Measurements from ENCODE around the gene CYP19A1.

The CYP19A1 gene

DNA sequence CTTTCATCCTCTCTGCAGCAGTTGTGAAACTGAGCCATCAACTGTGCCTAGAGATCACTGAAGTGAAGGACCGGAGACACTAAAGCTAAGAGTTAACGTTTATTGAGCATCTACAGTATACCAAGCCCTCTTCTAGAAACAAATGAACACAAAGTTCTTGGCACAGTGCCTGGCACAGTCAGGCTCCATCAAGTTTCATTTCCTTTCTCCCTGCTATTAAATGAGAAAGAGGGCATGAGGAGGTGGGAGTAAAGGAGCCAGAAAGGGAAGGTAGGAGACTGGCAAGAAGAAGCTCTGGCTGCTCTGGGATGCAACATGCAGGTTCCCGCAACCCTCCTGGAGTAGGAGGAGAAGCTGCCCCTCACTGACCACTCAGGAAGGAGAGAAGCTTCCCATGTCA, 30.6 kb downstream of the CYP19A1 start:
- TF ChIP-seq CREB1 (IDR thresholded peaks at IDR 0.05; ENCODE audit: low read depth) (no peak), YY1 (IDR thresholded peaks at IDR 0.05; ENCODE audit: low read depth) (no peak), EGR1 (IDR thresholded peaks at IDR 0.05) (no peak)

DNA sequence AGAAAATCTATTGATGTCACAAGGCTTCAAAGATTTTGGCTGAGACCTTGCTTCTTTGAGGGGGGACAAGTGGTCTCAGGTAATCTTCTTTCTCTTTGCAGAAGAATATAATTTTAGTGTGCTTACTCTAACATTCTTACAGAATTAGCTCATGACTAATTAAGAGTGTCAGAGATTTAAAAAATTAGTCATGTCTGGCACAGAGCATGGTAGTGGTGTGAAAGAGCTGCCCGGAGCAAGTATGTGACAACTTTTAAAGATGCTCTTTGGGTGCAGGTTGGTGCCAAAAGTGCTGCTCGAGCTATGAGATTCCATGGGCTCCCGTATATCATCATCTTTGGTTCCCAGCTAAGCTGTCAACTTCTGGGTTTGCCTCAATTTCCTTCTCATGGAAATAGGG, 31.1 kb downstream of the CYP19A1 start:
- TF ChIP-seq, protein P1, sequence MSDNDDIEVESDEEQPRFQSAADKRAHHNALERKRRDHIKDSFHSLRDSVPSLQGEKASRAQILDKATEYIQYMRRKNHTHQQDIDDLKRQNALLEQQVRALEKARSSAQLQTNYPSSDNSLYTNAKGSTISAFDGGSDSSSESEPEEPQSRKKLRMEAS (IDR thresholded peaks at IDR 0.05) = no peak
- no peak for TF ChIP-seq RAD21 (IDR thresholded peaks at IDR 0.05; ENCODE audit: low read depth)
- TF ChIP-seq CREB1 (IDR thresholded peaks at IDR 0.05; ENCODE audit: low read depth) = no peak
- TF ChIP-seq FOXM1 (IDR thresholded peaks at IDR 0.05; ENCODE audit: borderline replicate concordance, low read depth) = no peak
- no peak for TF ChIP-seq TEAD4 (IDR thresholded peaks at IDR 0.05)
- no peak for TF ChIP-seq ZBTB7A (IDR thresholded peaks at IDR 0.05; ENCODE audit: low read depth)
- no peak for TF ChIP-seq TAF1 (IDR thresholded peaks at IDR 0.05; ENCODE audit: low read depth)
- TF ChIP-seq, protein P2, sequence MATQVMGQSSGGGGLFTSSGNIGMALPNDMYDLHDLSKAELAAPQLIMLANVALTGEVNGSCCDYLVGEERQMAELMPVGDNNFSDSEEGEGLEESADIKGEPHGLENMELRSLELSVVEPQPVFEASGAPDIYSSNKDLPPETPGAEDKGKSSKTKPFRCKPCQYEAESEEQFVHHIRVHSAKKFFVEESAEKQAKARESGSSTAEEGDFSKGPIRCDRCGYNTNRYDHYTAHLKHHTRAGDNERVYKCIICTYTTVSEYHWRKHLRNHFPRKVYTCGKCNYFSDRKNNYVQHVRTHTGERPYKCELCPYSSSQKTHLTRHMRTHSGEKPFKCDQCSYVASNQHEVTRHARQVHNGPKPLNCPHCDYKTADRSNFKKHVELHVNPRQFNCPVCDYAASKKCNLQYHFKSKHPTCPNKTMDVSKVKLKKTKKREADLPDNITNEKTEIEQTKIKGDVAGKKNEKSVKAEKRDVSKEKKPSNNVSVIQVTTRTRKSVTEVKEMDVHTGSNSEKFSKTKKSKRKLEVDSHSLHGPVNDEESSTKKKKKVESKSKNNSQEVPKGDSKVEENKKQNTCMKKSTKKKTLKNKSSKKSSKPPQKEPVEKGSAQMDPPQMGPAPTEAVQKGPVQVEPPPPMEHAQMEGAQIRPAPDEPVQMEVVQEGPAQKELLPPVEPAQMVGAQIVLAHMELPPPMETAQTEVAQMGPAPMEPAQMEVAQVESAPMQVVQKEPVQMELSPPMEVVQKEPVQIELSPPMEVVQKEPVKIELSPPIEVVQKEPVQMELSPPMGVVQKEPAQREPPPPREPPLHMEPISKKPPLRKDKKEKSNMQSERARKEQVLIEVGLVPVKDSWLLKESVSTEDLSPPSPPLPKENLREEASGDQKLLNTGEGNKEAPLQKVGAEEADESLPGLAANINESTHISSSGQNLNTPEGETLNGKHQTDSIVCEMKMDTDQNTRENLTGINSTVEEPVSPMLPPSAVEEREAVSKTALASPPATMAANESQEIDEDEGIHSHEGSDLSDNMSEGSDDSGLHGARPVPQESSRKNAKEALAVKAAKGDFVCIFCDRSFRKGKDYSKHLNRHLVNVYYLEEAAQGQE (IDR thresholded peaks at IDR 0.05; ENCODE audit: low read depth) = no peak
- no peak for TF ChIP-seq TCF12 (IDR thresholded peaks at IDR 0.05; ENCODE audit: low read depth)

DNA sequence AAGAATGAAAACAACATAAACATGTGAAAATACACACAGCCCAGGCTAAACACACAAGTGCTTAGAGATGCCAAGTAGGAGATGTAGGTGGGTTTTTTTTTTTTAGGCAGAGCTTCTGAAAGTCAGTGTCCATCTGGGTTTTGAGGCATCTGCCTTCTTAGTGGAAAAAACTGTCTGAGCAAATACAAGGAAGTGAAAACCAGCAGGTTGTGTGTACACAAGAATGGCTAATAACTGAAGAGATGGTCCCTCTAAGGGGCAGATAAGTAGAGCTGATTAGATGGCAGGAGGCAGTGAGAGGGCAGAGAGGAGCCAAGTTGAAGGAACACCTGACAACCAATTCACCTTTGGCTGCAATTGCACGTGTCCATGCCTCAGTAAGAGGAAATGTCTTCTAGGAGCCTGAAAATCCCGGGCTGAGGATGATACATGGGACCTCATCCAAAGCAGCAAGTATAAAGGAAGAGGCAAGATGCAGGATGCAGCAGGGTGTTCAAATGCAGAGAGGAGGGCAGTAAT, 34.9 kb downstream of the CYP19A1 start:
- no peak for TF ChIP-seq CREB1 (IDR thresholded peaks at IDR 0.05; ENCODE audit: low read depth)
- no peak for TF ChIP-seq TCF12 (IDR thresholded peaks at IDR 0.05; ENCODE audit: low read depth)
- TF ChIP-seq NFIC (IDR thresholded peaks at IDR 0.05) = no peak
- TF ChIP-seq, protein P1 (IDR thresholded peaks at IDR 0.05) = no peak
- TF ChIP-seq, protein P2 (IDR thresholded peaks at IDR 0.05; ENCODE audit: low read depth) = no peak
- TF ChIP-seq FOXM1 (IDR thresholded peaks at IDR 0.05; ENCODE audit: borderline replicate concordance, low read depth) = no peak
- no peak for TF ChIP-seq TAF1 (IDR thresholded peaks at IDR 0.05; ENCODE audit: low read depth)
- no peak for TF ChIP-seq CEBPB (IDR thresholded peaks at IDR 0.05)
- TF ChIP-seq EGR1 (IDR thresholded peaks at IDR 0.05) = no peak
- no peak for TF ChIP-seq RAD21 (IDR thresholded peaks at IDR 0.05; ENCODE audit: low read depth)
- TF ChIP-seq, protein P3, sequence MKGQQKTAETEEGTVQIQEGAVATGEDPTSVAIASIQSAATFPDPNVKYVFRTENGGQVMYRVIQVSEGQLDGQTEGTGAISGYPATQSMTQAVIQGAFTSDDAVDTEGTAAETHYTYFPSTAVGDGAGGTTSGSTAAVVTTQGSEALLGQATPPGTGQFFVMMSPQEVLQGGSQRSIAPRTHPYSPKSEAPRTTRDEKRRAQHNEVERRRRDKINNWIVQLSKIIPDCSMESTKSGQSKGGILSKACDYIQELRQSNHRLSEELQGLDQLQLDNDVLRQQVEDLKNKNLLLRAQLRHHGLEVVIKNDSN (IDR thresholded peaks at IDR 0.05) = no peak
- TF ChIP-seq TEAD4 (IDR thresholded peaks at IDR 0.05) = no peak
- no peak for TF ChIP-seq ZBTB7A (IDR thresholded peaks at IDR 0.05; ENCODE audit: low read depth)
- TF ChIP-seq YY1 (IDR thresholded peaks at IDR 0.05; ENCODE audit: low read depth) = no peak

DNA sequence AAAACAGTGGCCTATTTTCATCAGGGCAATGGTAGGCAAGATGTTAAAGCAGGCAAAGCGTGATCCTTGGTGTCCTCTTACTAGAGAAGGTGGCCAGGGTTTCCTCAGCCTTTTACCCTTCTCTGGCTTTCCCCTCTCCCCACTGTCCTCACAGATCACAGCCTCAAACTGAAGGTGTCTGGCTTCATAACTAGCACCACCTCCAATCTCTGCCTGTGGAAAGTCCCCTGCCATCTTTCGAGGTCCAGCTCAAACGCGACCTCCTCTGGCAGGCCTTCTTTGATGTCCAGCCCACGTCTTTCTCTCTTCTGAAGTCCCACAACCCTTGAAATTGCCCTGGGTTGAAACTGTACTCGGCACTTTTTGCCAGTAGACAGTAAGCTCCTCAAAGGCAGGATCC, 35.9 kb downstream of the CYP19A1 start:
- TF ChIP-seq, protein P1 (IDR thresholded peaks at IDR 0.05) = no peak
- TF ChIP-seq TAF1 (IDR thresholded peaks at IDR 0.05; ENCODE audit: low read depth) (no peak), RAD21 (IDR thresholded peaks at IDR 0.05; ENCODE audit: low read depth) (no peak), YY1 (IDR thresholded peaks at IDR 0.05; ENCODE audit: low read depth) (no peak), ZBTB7A (IDR thresholded peaks at IDR 0.05; ENCODE audit: low read depth) (no peak), EGR1 (IDR thresholded peaks at IDR 0.05) (no peak), FOXM1 (IDR thresholded peaks at IDR 0.05; ENCODE audit: borderline replicate concordance, low read depth) (no peak), CEBPB (IDR thresholded peaks at IDR 0.05) (no peak), TEAD4 (IDR thresholded peaks at IDR 0.05) (no peak), TCF12 (IDR thresholded peaks at IDR 0.05; ENCODE audit: low read depth) (no peak), EP300 (IDR thresholded peaks at IDR 0.05; ENCODE audit: borderline replicate concordance) (no peak)
- TF ChIP-seq, protein P3 (IDR thresholded peaks at IDR 0.05) = no peak

DNA sequence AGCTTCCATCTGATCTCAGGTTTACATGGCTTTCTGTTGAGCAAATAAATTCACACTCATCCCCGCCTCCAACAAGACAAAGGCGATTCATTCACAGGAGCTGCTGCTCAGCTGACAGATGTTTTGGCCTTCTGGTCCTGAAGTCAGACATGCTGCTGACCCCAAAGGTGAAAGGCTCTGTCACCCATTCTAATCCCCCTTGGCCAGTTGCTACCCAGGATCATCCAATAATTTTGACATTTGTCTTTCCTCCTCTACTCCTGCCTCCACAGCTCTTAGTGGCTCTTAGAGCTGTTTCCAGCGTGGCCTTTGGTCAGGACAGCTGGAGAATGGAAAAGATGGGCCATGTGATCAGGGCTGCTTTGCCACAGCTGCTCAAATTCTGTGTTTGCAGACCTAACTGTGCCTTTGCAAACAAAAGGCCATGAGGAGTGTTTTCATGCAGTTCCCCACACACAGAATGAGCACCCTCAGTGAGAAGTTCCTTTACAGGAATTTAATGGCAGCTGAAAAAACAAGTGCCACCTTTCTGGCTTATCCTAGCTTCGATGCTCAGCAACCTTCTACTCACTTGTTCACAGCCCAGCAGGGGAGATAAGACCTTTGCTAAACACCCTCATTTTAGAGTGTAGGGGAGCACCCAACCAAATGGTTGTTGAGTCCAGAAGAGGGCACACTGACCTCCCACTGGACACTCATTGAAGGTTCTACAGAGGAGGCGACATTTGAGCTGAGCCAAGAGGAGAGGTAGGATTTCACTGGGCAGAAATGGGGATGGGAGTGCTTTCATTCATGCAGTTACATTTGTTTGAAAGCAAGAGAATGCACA, 39.0 kb downstream of the CYP19A1 start:
- no peak for TF ChIP-seq FOXM1 (IDR thresholded peaks at IDR 0.05; ENCODE audit: borderline replicate concordance, low read depth)
- no peak for TF ChIP-seq TEAD4 (IDR thresholded peaks at IDR 0.05)
- no peak for TF ChIP-seq CEBPB (IDR thresholded peaks at IDR 0.05)
- TF ChIP-seq, protein P2 (IDR thresholded peaks at IDR 0.05; ENCODE audit: low read depth) = no peak
- TF ChIP-seq EGR1 (IDR thresholded peaks at IDR 0.05) = no peak
- no peak for TF ChIP-seq EP300 (IDR thresholded peaks at IDR 0.05; ENCODE audit: borderline replicate concordance)
- no peak for TF ChIP-seq CREB1 (IDR thresholded peaks at IDR 0.05; ENCODE audit: low read depth)
